GM19240 (cell line): ENCODE results near the gene PPP2R2B.
"Not testable (repeated sequence)": the region's sequence is repeated elsewhere in the genome, so short reads cannot be mapped to it uniquely, and the experiment has no call there.

ENCODE experiments used
- DNase-seq: peaks from one replicate; pipeline ENCODE4 v3.0.0; 2011; ENCODE audit warnings: low spot score; ENCODE audit not compliant: insufficient read length

Gene PPP2R2B

DNA sequence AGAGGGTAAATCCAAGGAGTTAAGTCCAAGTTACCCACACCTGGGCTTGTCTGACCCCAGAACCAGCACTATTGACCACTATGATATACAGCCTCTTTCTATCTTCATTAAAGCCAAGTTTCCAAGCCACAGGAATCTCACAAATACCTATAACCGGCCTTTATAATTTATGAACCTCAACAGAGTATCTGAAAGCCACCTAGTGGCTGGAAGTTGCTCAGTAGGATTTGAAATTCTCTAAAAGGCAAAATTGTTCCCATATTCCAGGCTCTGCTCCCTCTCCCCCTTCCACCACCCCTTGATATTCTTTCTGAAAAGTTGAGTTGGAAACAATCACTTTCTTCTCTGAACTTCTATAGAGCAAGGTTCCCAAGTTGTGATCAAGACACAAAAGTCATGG, 256.2 kb downstream of the PPP2R2B start:
- no peak for DNase-seq

DNA sequence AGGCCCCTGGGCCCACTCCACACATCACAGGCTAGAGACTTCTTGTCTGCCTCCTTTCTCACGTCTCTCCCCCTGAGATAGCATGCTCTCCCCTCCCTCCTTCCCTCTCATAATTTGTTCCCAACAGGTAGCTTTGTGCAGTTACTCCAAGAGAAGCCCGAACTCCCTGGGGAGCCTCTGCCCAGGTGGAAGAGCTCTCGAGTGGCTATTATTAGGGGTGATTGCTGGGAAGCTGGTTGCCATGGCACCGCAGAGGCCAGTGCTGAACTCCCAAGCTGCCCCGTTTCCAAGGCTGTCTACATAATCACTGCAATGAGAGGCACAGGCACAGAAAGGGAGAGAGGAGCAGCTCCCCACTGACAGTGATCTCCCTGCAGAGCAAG, 257.9 kb downstream of the PPP2R2B start:
- no peak for DNase-seq

DNA sequence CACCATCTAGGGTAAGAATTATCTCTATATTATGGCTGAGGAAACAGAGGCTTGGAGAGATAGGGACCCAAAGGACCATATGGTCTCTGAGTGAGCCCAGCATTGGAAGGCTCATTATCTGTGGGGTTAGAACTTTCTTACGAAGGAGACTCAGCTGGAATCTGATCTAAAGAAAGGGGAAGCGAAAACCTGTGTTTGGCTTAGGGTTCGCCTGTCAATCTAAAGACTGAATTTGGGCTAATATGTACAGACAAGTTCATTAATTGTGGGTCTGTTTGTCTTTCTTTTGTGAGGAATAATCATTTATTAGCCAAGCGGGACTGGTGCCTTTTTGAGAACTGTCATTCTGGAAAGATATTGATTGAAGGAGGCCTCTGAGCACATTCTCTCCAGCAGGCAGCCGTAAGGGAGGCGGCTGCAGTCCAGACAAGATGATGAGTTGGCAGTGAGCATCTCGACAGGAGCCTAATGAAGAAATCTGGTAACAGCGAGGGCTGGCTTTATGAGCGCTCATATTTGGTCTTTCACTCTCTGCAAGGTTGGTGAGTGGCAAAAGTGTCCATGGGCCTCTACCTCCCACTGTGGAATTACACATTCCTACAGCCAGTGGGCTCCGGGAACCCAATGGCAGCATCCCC, 258.4 kb downstream of the PPP2R2B start:
- DNase-seq: no peak

DNA sequence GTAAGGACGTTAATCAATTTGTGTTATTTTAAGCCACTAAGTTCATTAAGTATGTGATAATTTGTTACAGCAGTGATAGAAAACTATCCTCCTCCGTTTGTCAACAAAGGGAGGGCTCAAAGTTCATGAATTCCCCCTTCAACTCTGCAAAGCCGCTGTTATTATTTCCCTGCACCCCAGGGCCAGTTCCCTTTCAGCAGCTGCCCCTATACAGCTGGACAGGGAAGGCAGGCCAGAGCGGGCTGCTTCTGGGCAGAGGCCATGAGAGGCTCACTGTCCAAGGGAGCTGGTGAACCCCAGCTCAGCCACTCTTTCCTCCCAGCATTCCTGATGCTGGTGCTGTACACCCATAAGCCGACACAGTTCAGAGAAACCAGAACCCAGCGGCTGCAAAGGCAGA, 260.1 kb downstream of the PPP2R2B start:
- no peak for DNase-seq

DNA sequence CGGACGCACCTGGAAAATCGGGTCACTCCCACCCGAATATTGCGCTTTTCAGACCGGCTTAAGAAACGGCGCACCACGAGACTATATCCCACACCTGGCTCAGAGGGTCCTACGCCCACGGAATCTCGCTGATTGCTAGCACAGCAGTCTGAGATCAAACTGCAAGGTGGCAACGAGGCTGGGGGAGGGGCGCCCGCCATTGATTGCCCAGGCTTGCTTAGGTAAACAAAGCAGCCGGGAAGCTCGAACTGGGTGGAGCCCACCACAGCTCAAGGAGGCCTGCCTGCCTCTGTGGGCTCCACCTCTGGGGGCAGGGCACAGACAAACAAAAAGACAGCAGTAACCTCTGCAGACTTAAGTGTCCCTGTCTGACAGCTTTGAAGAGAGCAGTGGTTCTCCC, 268.8 kb downstream of the PPP2R2B start:
- not testable (repeated sequence) for DNase-seq

DNA sequence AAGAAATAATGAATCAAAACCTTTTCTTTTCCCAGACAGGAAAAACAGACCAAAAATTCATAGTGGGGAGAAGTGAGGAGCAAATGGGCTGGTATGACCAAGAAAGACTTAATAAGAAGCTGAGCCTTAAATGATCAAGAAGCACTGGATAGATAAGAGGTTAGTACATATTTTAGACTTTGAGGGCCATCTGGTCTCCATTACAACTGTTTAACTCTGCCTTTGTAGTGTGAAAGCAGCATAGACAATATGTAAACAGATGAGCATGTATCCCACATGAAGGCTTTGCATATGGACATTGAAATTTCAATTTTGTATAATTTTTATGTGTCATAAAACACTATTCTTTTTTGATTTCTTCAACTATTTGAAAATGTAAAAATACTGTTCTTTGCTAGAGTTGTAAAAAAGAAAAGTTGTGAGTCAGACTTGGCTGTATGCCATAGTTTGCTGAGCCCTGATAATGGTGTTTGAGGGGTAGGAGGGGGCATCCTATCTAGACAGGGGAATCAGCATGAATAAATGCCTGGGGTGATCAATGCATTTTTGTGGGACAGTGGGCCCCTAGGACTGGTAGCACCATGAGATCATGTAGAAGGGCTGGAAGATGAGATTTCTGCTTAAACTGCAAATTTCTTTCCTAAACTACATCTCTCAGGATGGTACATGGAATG, 270.8 kb downstream of the PPP2R2B start:
- DNase-seq: no peak

DNA sequence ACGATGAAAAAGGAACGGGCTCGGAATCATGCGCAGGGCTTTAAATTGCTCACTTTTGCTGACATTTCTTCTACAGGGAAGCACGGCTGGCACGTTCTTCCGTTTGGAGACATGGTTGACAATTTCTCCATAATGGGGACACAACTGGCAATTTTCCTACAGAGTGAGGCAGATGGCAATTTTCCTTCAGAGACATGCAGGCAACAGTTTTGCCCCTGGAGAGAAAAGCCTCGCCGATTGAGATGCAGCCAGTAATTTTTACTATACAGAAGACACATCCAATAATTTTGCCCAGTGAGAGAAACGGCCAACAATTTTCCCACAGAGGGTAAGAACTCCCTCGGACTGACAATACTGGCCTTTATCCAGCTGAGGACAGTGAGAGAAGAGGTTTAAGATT, 271.7 kb downstream of the PPP2R2B start:
- DNase-seq: no peak

DNA sequence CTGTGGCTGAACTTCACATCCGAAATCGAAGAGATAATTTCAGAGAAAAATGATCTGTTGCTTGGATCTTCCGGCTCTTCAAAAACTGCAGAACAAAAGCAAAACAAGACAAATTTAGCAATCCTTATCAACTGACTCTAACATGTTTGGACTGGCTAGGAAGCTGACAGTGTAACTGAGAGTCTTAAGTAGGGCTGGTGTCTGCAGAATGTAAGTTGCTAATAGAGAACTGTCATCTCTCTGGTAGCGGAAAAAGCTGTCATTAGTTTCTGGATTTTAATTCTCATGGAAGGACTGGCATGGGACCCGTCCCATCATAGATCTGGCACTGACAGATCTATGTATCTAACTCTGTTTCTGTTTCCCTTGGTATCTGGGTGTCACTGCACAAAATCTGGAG, 278.2 kb downstream of the PPP2R2B start:
- no peak for DNase-seq

DNA sequence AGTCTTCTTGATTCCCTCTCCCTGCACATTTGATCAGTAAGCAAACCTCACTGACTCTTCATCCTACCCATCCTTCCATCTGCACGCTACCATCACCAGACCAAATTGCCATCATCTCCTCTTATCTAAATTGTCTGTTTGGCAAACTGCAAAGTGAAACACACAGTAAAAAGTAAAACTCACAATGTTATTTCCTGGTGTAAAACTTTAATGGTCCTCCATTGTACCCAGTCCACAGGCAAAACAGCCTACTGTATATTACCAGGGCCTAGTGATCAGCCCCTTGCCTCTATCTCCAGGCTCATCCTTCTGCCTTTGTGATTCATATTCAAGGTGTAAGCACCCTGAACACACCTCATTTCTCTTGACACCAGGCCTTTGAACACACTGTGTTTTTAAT, 279.3 kb downstream of the PPP2R2B start:
- DNase-seq: no peak

DNA sequence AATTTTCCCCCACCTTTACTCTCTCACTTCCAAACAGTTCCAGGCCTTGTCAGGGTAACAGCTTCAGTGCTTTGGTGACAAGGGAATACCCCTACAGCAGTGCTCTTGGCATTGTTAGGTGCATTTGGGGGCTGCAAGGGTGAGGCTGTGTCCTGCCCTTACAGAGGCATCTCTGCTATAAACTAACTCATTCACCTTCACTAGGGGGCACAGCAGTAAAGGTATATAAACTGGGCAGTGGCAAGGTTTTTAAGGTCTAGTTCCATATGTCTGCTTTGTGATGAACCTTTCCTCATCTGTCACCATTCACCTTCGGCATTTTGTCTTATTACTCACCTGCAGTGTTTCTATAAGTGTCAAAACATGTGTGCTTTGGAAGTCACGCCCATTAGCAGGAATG, 283.5 kb downstream of the PPP2R2B start:
- no peak for DNase-seq

DNA sequence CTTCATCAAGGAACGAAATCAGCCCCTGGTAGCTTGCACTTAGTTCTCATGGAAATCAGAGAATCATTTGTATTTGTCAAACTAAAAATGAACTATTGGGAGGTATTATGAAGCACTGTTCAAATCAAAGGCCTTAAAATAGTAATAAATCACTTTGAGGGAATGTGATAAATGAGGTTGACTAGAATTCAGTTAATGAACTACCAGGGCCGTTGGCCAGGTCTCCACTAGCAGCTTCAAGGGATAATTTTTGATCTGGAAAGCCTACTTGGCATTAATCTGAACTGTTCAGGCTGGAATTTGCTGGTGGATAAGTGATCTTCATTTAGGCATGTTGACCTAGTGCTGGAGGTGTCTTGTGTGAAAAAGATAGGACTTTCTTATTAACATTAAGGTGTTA, 286.2 kb downstream of the PPP2R2B start:
- no peak for DNase-seq

DNA sequence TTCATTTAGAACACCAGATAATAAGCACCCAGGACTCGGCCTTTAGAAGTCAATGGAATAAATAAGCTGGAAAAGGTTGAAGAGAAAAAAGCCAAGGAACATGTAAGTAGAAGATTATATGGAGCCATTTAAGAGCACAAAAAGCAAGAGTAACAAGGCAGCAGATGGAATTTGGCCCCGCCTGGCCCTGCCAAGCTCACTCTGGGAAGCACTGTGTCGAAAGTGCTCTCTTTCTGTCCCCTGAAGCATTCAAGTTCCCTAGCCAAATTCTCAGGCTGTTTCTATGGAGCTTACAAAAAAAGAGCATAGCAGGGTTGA, 289.6 kb downstream of the PPP2R2B start:
- DNase-seq: no peak

DNA sequence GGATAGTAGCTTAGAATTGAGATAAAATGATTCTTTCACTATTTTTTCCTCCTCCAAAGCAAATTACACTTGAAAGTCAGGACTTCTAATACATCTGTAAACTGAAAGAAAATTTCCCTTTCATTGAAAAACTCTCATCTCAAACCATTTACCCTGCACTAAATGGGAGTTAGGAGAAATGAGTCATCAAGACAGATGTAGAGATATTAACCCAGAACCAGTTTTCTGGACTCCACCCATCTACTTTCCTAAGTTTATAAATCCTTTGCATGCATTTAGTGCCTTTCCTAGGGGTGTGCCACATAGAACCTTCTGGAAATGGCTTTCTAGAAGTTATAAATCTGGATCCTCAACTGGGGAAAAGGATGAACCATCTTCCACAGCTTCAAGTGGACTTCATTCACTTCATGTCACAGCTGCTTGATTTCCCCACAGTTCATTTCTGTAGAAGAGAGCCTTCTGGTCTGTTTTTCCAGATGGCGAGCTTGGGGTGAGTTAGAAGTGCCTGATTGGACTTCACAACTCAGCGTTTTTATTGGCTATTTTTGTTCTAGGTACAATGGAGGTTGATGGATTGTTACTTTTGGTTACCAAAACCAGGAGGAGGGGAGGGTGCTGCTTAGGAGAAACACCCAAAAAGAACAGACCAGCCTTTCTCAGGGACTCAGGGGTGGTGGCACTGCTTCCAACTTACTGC, 290.1 kb downstream of the PPP2R2B start:
- DNase-seq: no peak

DNA sequence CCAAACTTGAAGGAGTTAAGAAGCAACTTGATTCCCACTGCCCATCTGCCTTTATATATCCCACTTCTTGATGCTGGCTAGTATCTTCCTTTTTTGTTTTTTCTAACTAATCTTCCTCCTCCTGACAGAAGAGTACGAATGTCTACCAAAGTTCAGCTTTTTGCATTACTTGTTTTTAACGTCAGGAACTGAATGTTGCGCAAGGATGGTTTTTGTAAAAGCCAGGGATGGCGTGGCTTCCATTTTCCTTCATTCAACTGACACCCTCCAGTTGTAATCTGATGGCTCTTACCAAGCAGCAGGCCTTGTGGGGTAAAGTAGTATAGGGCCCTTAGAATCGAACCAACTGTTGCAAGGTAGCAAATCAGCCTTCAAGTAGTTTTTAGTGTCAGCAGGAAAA, 291.8 kb downstream of the PPP2R2B start:
- DNase-seq: no peak

DNA sequence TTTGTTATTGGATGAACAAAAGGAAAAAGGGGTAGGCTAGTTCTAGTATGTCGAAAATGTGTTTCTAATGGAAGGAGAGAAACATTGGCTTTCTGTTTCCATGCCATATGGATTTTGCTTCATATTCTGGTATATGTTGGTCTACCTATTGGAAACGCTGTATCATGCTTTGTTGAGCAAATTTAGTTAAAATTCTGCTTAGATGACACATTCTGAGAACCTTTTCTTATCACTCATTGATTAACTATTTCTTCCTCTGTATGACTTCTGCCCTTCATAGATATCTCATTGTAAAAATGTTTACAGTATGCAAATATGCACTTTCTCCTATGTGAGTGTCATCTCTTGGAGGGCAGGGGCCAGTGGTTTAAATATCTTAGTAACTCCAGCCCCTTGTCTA, 293.8 kb downstream of the PPP2R2B start:
- no peak for DNase-seq

DNA sequence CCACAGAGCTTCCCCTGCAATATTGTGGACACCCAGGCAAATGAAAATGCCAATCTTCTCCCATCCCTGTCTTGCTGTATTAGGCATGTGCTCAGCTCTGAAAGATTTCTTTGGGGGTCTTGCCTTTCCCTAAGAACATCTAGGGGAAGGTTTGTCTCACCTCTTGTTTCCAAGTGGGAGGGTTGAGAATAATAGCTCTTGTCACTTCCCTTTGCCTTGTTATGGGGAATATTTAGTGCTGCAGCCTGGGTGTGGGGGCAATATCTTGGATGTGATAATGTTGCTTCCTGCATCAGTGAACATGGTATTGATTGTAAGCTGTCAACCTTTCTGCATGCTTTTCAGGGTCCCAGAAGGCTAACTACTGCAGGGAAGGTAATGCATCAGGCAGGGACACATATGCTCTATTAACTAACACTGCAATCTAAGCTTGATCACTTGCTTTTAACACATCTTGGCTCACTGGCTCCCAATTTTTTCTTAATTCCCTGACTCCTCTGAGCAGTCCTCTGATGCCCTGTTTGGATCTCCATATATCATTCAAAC, 296.4 kb downstream of the PPP2R2B start:
- no peak for DNase-seq

DNA sequence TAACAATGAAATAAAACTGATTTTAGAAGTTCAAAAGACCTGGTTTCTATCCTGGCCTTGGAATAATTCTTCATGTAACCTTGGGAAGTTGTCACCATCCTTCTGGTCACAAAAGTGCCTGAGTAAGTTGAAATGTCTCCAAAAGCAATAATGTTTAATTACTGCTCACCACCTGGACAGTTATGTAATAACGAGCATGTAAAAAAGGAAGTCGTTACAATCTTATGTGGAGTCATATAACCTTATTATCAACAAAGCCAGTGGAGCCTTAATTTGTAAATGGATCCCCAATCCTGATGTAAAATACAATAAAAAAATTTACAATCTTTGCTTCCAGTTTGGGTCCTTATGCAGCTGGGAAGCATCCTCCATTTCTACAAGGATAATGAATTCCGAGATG, 298.3 kb downstream of the PPP2R2B start:
- DNase-seq: no peak

DNA sequence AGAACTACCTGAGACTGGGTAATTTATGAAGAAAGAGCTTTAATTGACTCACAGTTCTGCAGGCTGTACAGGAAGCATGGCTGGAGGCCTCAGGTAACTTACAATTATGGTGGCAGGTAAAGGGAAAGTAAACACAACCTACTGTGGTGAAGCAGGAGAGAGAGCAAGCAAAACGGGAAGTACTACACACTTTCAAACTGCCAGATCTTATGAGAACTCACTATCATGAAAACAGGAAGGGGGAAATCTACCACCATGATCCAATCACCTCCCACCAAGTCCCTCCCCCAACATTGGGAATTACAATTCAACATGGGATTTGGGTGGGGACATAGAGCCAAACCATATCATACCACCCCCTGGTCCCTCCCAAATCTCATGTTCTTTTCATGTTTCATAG, 303.8 kb downstream of the PPP2R2B start:
- no peak for DNase-seq

DNA sequence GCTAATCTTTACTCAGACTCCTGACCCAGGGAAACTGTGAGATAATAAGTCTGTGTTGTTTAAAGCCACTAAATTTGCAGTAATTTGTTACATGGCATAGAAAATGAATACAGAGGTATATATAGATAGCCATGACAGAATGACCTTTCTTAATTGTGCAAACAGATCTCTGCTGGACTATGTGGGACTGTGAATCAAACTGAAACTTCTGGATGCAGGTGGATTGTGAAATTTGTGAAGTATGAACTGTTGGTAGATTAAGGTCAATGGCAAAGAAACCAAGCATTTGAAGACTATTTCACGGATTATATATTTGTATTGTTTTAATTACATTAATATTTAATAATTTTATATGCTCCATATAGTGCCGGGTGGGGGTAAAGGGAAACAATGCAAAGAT, 310.4 kb downstream of the PPP2R2B start:
- DNase-seq: no peak

DNA sequence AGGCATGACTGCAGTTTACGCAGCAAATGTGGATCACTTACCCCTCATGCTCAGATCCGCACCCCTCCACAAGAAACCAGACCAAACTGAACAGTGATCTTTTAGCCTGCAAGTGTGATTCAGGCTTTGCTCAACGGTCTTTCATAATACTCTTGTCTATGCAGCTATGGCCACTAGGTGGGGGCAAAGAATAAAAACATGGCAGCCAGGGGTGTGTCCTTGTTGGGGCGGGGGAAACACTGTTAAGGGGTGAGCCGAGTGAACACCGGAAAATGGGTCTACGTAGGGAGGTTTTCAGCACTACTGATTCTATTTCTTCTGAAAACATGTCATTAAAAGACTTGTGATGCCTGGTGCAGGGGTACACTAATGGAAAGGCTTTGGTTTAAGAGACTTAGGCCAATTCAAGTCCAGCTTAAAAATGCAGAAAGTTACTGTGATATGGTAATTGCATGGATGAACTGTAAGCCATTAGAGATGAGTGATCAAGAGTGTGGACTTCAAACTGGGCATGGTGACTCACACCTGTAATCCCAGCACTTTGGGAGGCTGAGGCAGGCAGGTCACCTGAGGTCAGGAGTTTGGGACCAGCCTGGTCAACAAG, 312.7 kb downstream of the PPP2R2B start:
- DNase-seq: peak; percentile 43

DNA sequence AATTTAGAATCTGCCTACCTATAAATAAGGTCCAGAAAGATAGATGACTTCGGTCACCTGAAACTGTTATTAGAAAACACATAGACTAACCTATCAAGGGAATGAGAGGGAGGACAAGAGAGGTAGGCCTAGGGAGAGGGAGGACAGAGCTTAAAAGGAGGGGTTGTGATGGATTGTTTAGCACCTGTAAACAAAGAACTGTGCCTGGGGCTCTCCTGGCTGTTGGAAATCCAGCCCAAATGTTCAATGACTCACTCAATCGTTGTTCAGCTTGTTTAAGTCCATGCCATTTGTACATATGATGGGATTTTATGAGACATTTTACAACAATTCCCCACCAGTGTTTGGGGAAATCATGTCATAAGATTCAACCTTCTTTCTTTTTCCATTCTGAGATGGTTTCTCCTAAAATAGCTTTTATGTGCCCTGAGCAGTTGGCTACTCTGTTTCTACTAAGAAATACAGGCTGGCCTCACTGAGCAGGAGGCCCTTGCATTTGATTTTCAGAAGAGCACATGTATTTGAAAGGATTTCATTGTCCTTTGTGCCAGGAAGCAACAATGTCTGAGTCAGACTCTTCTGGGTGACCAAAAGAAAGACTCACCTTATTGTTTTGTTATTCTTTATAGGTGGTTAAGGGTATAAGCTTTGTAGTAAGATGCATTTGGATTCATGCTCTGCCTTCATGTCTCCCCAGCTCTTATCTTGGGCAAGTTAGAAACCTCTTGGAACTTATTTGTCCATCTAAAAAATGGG, 314.4 kb downstream of the PPP2R2B start:
- DNase-seq: no peak

DNA sequence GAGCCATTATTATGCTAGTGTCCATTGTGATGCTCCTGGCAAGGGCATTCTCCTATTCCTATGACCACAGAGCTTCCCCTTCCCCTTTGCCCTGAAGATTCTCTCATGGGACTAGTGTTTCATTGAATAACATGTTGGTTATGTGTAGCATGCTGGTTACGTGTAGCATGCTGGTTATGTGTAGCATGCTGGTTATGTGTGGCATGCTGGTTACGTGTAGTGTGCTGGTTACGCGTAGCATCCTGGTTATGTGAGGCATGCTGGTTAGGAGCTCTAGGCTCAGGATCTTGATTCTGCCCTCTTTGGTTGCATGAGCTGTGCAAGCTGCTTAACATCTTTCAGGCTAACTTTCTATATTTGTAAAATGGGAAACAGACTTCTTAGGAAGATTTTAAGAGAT, 316.1 kb downstream of the PPP2R2B start:
- DNase-seq: no peak
